K562 treated with DMSO at 1 percent for 24 hours (cell line): Measurements from ENCODE around the gene RAB34. TPM values are rescaled to one million over a fixed set of nuclear protein-coding genes. Genes with fewer than 3 reads are reported as not detected.

ENCODE experiments used
- total RNA-seq: library from RNA; unstranded; fragments of 300-600 nt; gene quantifications from 2 replicates; pipeline ENCODE4 v1.2.3, GENCODE V29; 2022; ENCODE audit warnings: low read depth; ENCODE audit not compliant: insufficient read depth

The RAB34 gene, protein sequence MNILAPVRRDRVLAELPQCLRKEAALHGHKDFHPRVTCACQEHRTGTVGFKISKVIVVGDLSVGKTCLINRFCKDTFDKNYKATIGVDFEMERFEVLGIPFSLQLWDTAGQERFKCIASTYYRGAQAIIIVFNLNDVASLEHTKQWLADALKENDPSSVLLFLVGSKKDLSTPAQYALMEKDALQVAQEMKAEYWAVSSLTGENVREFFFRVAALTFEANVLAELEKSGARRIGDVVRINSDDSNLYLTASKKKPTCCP
- total RNA-seq = 0.23 TPM in 1 of 2 replicates, not detected in the other

DNA sequence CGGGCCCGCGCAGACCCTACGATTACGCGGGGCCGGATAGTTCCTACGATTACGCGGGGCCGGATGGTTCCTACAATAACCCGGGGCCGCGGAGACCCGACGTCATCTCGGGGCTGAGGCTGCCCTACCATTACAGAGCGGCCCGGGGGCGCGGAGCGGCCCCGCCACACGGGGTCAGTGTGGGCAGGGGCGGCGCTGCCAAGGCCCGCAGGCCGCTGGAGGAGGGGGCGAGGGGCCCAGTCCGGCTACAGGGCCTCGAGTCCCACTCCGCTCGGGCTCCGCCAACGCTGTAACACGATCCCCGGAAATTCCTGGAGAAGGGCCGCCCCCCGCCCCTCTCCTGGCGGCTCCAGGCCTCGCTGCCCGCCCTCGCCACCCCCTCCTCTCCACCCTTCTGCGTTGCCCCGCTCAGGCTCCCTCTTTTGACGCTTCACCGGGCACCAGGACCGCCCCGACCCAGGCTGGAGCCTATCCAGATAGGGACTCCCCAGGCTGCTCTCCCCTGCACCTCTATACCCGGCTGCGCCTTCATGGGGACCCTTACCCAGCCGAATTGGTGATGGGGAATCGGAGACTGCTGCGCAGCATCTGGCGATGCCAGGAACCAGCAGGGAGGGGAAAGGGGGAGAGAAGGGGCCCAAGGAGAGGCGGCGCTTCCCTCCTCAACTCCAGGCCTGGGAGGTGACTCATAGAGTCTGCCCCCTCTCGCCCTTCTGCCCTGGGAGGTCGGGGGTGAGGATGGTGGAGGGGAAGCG is at the start of gene RAB34:
TSS of gene RAB34 (minus strand) at position 291 of the 755 bp plus-strand sequence. CDS start 602 bp downstream, outside the sequence.

DNA sequence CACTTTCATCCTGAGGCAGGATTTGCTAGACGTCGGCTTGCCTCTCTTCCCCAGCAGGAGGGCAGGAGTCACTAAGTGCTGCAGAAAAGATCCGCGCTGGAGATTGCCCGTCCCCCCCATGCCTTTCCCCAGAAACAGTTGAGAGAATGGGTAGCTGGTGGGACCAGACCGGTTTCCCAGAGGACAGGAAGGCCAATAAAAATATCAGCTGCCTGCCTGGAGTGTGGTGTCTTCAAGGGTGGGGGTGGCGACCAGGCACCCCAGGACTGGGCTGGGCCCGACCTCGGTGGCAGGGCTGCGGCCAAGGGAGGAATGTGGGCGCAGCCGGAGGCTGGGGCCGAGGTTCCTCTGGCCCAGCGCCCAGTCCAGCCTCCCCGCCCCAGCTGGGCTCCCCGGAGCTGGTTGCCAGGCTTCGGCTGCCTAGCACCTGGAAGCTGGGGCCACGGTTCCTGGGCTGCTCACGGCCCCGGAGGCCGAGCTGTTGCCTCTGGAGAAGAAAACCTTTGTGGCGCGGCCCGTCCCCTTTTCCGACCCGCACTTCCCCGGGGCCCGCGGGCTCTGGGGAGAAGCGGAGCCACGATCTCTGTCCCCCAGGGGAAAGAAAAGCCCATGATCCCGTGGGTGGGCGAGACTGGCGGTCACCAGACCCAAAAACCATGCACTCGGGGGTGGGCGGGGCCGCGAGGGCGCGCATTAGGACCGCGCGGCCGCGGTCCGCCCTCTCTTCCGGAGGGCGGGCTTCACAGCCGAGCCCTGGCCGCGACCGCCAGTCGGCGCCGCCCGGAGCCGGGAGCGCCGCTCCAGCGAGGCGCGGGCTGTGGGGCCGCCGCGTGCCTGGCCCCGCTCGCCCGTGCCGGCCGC is 25.8 kb upstream of the RAB34 start, which contains the start of gene TRAF4:
TSS of gene TRAF4 (plus strand) at position 769 of the 861 bp plus-strand sequence. CDS start 102 bp downstream, outside the sequence.

DNA sequence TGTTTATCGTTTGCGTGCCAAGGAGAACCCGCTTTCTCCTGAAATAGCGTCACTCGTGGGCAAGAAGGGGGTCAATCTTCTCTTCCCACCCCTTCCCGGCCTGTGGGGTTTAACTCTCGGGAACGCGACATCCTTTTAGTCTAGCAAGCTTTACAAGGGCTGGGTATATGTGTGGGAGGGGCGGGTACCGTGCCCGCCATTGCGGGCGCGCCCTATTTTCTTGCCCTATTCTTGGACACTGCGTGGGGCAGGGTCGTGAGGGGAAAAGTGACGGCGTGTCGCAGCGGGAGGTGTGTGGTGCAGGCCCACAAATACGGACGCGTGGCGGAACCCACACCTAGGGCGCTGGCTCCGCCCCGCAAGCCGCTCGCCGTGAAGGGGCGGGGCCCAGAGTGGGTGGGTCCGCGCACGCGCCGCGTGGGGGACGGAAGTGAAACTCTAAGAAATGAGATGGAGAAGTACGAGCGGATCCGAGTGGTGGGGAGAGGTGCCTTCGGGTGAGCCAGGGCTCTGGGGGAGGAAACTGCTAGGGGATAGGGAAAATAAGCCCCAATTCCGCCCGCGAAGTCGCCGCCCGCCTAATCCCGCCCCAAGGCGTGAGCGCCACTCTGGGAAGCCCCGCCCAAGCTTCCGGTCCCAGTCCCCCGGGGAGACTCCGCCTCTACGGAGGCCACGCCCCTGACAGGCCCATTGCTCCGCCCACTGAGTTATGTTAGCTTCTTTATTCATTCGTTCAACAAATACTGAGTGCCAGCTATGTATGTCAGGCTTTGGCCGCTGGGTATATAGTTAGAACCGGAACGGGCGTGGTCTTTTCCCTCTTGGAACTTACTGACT is 10.9 kb upstream of the RAB34 start, which contains the start of gene NEK8:
TSS of gene NEK8 (plus strand) at position 425 of the 837 bp plus-strand sequence. CDS start at position 451, 26 bp downstream.

DNA sequence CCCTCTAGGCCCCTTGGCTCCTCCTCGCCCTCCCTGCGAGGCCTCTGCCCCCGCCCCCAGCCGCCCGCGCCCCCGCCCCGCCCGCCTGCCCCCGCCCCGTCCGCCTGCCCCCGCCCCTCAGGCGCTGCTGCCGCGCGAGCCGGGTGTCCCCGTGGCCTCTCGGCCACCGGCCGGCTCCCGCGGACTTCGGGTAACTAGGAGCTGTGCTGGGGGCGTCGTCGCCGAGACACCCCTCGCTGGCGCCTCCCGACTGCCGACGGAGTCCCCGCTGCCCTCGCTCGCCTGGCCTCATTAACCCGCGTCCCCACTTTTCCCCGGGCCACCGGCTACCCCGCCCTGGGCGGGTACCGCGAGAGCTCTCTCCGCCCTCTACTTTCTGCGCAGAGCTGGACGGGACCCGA is 8.6 kb upstream of the RAB34 start, which contains the start of gene TLCD1:
TSS of gene TLCD1 (minus strand) at position 8 of the 401 bp plus-strand sequence. CDS start 136 bp downstream, outside the sequence.

DNA sequence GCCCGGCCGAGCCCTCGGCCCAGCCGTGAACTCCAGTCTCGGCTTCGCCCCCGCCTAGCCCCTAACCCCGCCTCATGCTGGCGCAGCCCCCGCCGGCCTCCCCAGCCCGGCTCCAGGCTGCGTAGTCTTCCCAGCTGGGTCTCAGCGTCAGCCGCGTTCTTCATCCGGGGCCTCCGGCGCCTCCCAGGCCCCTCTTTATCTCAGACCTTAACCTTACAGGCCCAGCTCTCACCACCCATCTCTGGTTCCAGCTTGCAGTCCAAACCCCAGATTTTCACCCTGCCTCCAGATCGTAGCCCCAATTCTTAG is 6.0 kb downstream of the RAB34 start, which contains the start of gene PROCA1:
TSS of gene PROCA1 (minus strand) at position 166 of the 309 bp plus-strand sequence. CDS start 228 bp downstream, outside the sequence.

Other genes starting within 250 kb of the RAB34 start
- gene SLC13A2, start 244.2 kb downstream of the RAB34 start, total RNA-seq = not detected in 2 replicates
- not detected in 2 replicates for gene FOXN1, start 211.5 kb downstream of the RAB34 start, total RNA-seq
- gene UNC119, start 165.2 kb downstream of the RAB34 start, total RNA-seq = 47.2 TPM in 2 replicates
- gene PIGS, start 146.3 kb downstream of the RAB34 start, total RNA-seq = 110 and 111 TPM in 2 replicates
- gene ALDOC, start 141.0 kb downstream of the RAB34 start, total RNA-seq = 74.9 and 81.6 TPM in 2 replicates
- gene SPAG5, start 118.8 kb downstream of the RAB34 start, total RNA-seq = 133 and 134 TPM in 2 replicates
- gene RSKR, start 103.7 kb downstream of the RAB34 start, total RNA-seq = 12.5 and 13.3 TPM in 2 replicates
- gene BLTP2, start 72.7 kb downstream of the RAB34 start, total RNA-seq = 74.6 and 78.3 TPM in 2 replicates
- 69.7 and 76.5 TPM in 2 replicates for gene SDF2, start 56.0 kb downstream of the RAB34 start, total RNA-seq
- 70.0 and 74.8 TPM in 2 replicates for gene SUPT6H, start 55.7 kb downstream of the RAB34 start, total RNA-seq
- 4.4 and 6.8 TPM in 2 replicates for gene PROCA1, start 6.0 kb downstream of the RAB34 start, total RNA-seq
- gene RPL23A, start 2.1 kb upstream of the RAB34 start, total RNA-seq = 2,462 and 2,542 TPM in 2 replicates
- 7.1 and 8.9 TPM in 2 replicates for gene TLCD1, start 8.4 kb upstream of the RAB34 start, total RNA-seq
- gene NEK8, start 10.9 kb upstream of the RAB34 start, total RNA-seq = 5.1 and 5.4 TPM in 2 replicates
- 127 and 142 TPM in 2 replicates for gene TRAF4, start 26.1 kb upstream of the RAB34 start, total RNA-seq
- 32.5 and 34.7 TPM in 2 replicates for gene FAM222B, start 124.9 kb upstream of the RAB34 start, total RNA-seq
- 115 and 126 TPM in 2 replicates for gene ERAL1, start 137.1 kb upstream of the RAB34 start, total RNA-seq
- 224 and 238 TPM in 2 replicates for gene FLOT2, start 179.9 kb upstream of the RAB34 start, total RNA-seq
- gene DHRS13, start 185.2 kb upstream of the RAB34 start, total RNA-seq = 46.9 and 47.0 TPM in 2 replicates
- 27.8 and 30.4 TPM in 2 replicates for gene PHF12, start 233.7 kb upstream of the RAB34 start, total RNA-seq